Gastroesophageal sphincter (tissue), 4 donors: ENCODE measurements around the gene NUMA1. TPM values are rescaled to one million over a fixed set of nuclear protein-coding genes. Genes with fewer than 3 reads are reported as not detected.

Source experiments
- ATAC-seq: fragments of 150-250 bp; one replicate; pipeline ENCODE4 v1.9.1; 2016; ENCODE audit warnings: mild to moderate bottlenecking, moderate library complexity
- H3K27ac ChIP-seq, 4 donors: fragments of 200-600 bp; sonication (generic) in 3 of 4; 1 replicate in 3 of 4; 2 replicates in 1 of 4; pipeline ENCODE4 v1.5.1; 2016 to 2019
- H3K27me3 ChIP-seq: fragments of 200-600 bp; sonication (generic); one replicate; pipeline ENCODE4 v1.5.1; 2019
- H3K36me3 ChIP-seq, 2 donors: fragments of 200-600 bp; sonication (generic); one replicate each; pipeline ENCODE4 v1.5.1; 2019; ENCODE audit warnings: control low read depth in 1 of 2
- H3K4me1 ChIP-seq, 3 donors: fragments of 200-600 bp; sonication (generic); 1 replicate in 2 of 3; 2 replicates in 1 of 3; pipeline ENCODE4 v1.5.1; 2016 to 2019; ENCODE audit warnings: control low read depth in 2 of 3
- H3K4me3 ChIP-seq, 2 donors: fragments of 200-600 bp; sonication (generic); one replicate each; pipeline ENCODE4 v1.5.1; 2019; ENCODE audit warnings: mild to moderate bottlenecking in 1 of 2, moderate library complexity in 1 of 2
- H3K9me3 ChIP-seq, 3 donors: fragments of 200-600 bp; sonication (generic); one replicate each; pipeline ENCODE4 v1.5.1; 2017 to 2019; ENCODE audit warnings: control low read depth in 2 of 3
- CTCF ChIP-seq, 4 experiments: fragments of 200-600 bp in 2 of 4; fragments of 450-650 bp in 2 of 4; sonication (generic) in 1 of 4; IDR thresholded peaks; one replicate each; pipeline ENCODE4 v1.5.1; 2017 to 2019; ENCODE audit warnings: antibody characterized with exemption in 4 of 4, mild to moderate bottlenecking in 2 of 4, moderate library complexity in 2 of 4
- EP300 ChIP-seq: sonication (generic); formaldehyde crosslinking; IDR thresholded peaks from one replicate; pipeline ENCODE4 v1.6.1; 2017; ENCODE audit warnings: antibody characterized with exemption, mild to moderate bottlenecking
- POLR2A ChIP-seq, 2 donors: fragments of 450-650 bp; IDR thresholded peaks; one replicate each; pipeline ENCODE4 v1.6.1; 2017; ENCODE audit warnings: antibody characterized with exemption in 2 of 2, mild to moderate bottlenecking in 2 of 2, moderate library complexity in 1 of 2
- POLR2AphosphoS5 ChIP-seq: sonication (generic); formaldehyde crosslinking; IDR thresholded peaks from one replicate; pipeline ENCODE4 v1.6.1; 2017; ENCODE audit warnings: antibody characterized with exemption
- WGBS, 2 donors: methylation state at CpG; one replicate each; pipeline ENCODE4 v1.1.5; 2018; ENCODE audit warnings: low coverage in 1 of 2; 5-methylcytosine and 5-hydroxymethylcytosine counted together
- total RNA-seq, 4 donors: library from RNA; depleted of rRNA; stranded (reverse); fragments of >200 nt; gene quantifications; one replicate each; pipeline ENCODE4 v1.1.0, GENCODE V29; 2016

The NUMA1 gene
- total RNA-seq, 4 donors from 2014 or later: 235 to 370 (median 290) TPM

- no peak overlapping the region for H3K4me3 ChIP-seq
- peaks cover 0 to 29% of the 10 kb centered on the region in 2 donors for H3K36me3 ChIP-seq
- H3K4me1 ChIP-seq: peaks cover 0 to 7% (median 0%) of the 10 kb centered on the region in 3 donors
- H3K27ac ChIP-seq: no peak overlapping the region
- no peak for ATAC-seq
- H3K27me3 ChIP-seq: no peaks in the 10 kb centered on the region
- 36 to 57% methylated on average over 3 of the region's 3 CpGs for whole genome bisulfite sequencing, 2 donors
- TF ChIP-seq POLR2AphosphoS5 (no peak), EP300 (no peak)
- H3K9me3 ChIP-seq: no peaks in the 10 kb centered on the region
These were observed 21.8 kb downstream of the NUMA1 start for GRCh38 chr11:72058416-72059034.

GRCh38 chr11:72048766-72049460 lies 31.4 kb downstream of the NUMA1 start:
- Histone ChIP-seq H3K9me3 (no peaks in the 10 kb centered on the region), H3K36me3 (peaks cover 0 to 24% of the 10 kb centered on the region in 2 donors), H3K4me3 (no peak overlapping the region), H3K4me1 (peaks cover 0 to 33% (median 7%) of the 10 kb centered on the region in 3 donors), H3K27ac (peak overlapping the region in 3 of 4 donors; percentile 34 to 50 (median 39)), H3K27me3 (no peaks in the 10 kb centered on the region)
- TF ChIP-seq POLR2AphosphoS5: no peak
- TF ChIP-seq POLR2A (IDR thresholded peaks at IDR 0.05): no peak
- no peak for TF ChIP-seq CTCF (IDR thresholded peaks at IDR 0.05)
- TF ChIP-seq EP300: no peak
- WGBS, 2 donors: 88 to 92% methylated on average over 2 to 3 of the region's 3 CpGs
- ATAC-seq: no peak

- no peak for ATAC-seq
- peaks cover 6 to 56% (median 18%) of the 10 kb centered on the region in 3 donors for H3K4me1 ChIP-seq
- H3K36me3 ChIP-seq: peaks cover 0 to 9% of the 10 kb centered on the region in 2 donors
- TF ChIP-seq POLR2AphosphoS5 (no peak), POLR2A (IDR thresholded peaks at IDR 0.05) (no peak), CTCF (IDR thresholded peaks at IDR 0.05) (no peak), EP300 (no peak)
- no peaks in the 10 kb centered on the region for H3K9me3 ChIP-seq
- H3K4me3 ChIP-seq: no peak overlapping the region
- no CpG with 5 or more reads among the region's 5 CpGs for WGBS, 2 donors
- no peaks in the 10 kb centered on the region for H3K27me3 ChIP-seq
- H3K27ac ChIP-seq: peak overlapping the region in 2 of 4 donors; percentile 33 to 37
These were observed 34.5 kb downstream of the NUMA1 start for GRCh38 chr11:72045849-72046248.

- Histone ChIP-seq H3K27ac (peak overlapping the region; percentile 95 to 97 (median 96)), H3K27me3 (no peaks in the 10 kb centered on the region), H3K9me3 (no peaks in the 10 kb centered on the region), H3K4me1 (peaks cover 13 to 72% (median 29%) of the 10 kb centered on the region in 3 donors), H3K36me3 (no peaks in the 10 kb centered on the region), H3K4me3 (peak overlapping the region; percentile 64 to 72)
- TF ChIP-seq POLR2AphosphoS5 (no peak), EP300 (no peak), CTCF (IDR thresholded peaks at IDR 0.05) (no peak), POLR2A (IDR thresholded peaks at IDR 0.05) (no peak)
- ATAC-seq: no peak
- WGBS, 2 donors: 19 to 22% methylated on average over 2 to 3 of the region's 5 CpGs
These were observed 38.1 kb downstream of the NUMA1 start for GRCh38 chr11:72042064-72042745.

- peak; percentile 70 for ATAC-seq
- 0% methylated on average over 1 to 9 of the region's 23 CpGs for WGBS, 2 donors
- H3K27ac ChIP-seq: peak overlapping the region; percentile 95 to 97 (median 96)
These were observed 38.8 kb downstream of the NUMA1 start for GRCh38 chr11:72041364-72042063.

More at GRCh38 chr11:72041364-72042063, 38.8 kb downstream of the NUMA1 start:
- Histone ChIP-seq H3K4me1 (peaks cover 17 to 79% (median 36%) of the 10 kb centered on the region in 3 donors), H3K36me3 (no peaks in the 10 kb centered on the region), H3K4me3 (peak overlapping the region; percentile 64 to 72), H3K27me3 (no peaks in the 10 kb centered on the region), H3K9me3 (no peaks in the 10 kb centered on the region)
- TF ChIP-seq POLR2A (IDR thresholded peaks at IDR 0.05) (peak; percentile 64 to 66), CTCF (IDR thresholded peaks at IDR 0.05) (no peak), EP300 (no peak), POLR2AphosphoS5 (peak; percentile 83)
